OCI-LY7 (cell line): ENCODE measurements around the gene LRRFIP2. TPM values are rescaled to one million over a fixed set of nuclear protein-coding genes. Genes with fewer than 3 reads are reported as not detected.

Source experiments
- BruUV-seq: library from RNA; stranded (reverse); fragments of 400-500 nt; replicated peaks from 2 replicates; lab custom pipeline; 2021; lab: Mats Ljungman, UMichigan
- CTCF ChIA-PET: fragments of 300-600 bp; sonication (Branson Sonifier 250); formaldehyde crosslinking; loops from one replicate; lab custom pipeline; 2022; ENCODE audit warnings: antibody characterized with exemption; ENCODE audit not compliant: unreplicated experiment; lab: Charles Lee
- POLR2A ChIA-PET: fragments of 300-600 bp; sonication (Branson Sonifier 250); formaldehyde crosslinking; loops from one replicate; lab custom pipeline; 2022; ENCODE audit warnings: antibody characterized with exemption; lab: Charles Lee
- DNase-seq: peaks from one replicate; pipeline ENCODE4 v3.0.0-alpha.2; 2015; ENCODE audit warnings: low spot score
- H2AFZ ChIP-seq: fragments of 200-600 bp; sonication (generic), shearing (Covaris generic); 2 replicates; pipeline ENCODE4 v1.6.1; 2014; ENCODE audit warnings: mild to moderate bottlenecking, antibody characterized with exemption, low read length, moderate library complexity
- H3K27ac ChIP-seq: fragments of 200-600 bp; sonication (generic); 2 replicates; pipeline ENCODE4 v1.5.1; 2014; ENCODE audit warnings: mixed run types, low read depth, mild to moderate bottlenecking, moderate library complexity, low read length, inconsistent platforms; ENCODE audit not compliant: poor library complexity, severe bottlenecking
- H3K36me3 ChIP-seq: fragments of 200-600 bp; sonication (generic); 2 replicates; pipeline ENCODE4 v1.6.1; 2014; ENCODE audit warnings: mild to moderate bottlenecking, antibody characterized with exemption, low read length, moderate library complexity, mixed read lengths; ENCODE audit not compliant: insufficient read depth
- H3K4me1 ChIP-seq: fragments of 200-600 bp; sonication (generic); 2 replicates; pipeline ENCODE4 v1.5.1; 2014; ENCODE audit warnings: mild to moderate bottlenecking, low read length; ENCODE audit not compliant: insufficient read depth, poor library complexity, severe bottlenecking
- H3K4me2 ChIP-seq: fragments of 200-600 bp; sonication (generic); 2 replicates; pipeline ENCODE4 v1.6.1; 2014; ENCODE audit warnings: mild to moderate bottlenecking, low read length
- H3K4me3 ChIP-seq: fragments of 200-600 bp; sonication (generic); 2 replicates; pipeline ENCODE4 v1.5.1; 2014; ENCODE audit warnings: mild to moderate bottlenecking, low read depth, low read length; ENCODE audit not compliant: poor library complexity, severe bottlenecking
- H3K79me2 ChIP-seq: fragments of 200-600 bp; sonication (generic); 2 replicates; pipeline ENCODE4 v1.6.1; 2016; ENCODE audit warnings: low read depth, mild to moderate bottlenecking, low read length, moderate library complexity, mixed read lengths; ENCODE audit not compliant: insufficient read depth
- H3K9me2 ChIP-seq: fragments of 200-600 bp; sonication (generic); 2 replicates; pipeline ENCODE4 v1.6.1; 2016; ENCODE audit warnings: mild to moderate bottlenecking, low read length, mixed read lengths; ENCODE audit not compliant: insufficient read depth
- H3K9me3 ChIP-seq: fragments of 200-600 bp; sonication (generic); 2 replicates; pipeline ENCODE4 v1.6.1; 2014; ENCODE audit warnings: mild to moderate bottlenecking, mixed run types, low read length, mixed read lengths
- H4K20me1 ChIP-seq: fragments of 200-600 bp; sonication (generic); 2 replicates; pipeline ENCODE4 v1.6.1; 2014; ENCODE audit warnings: mild to moderate bottlenecking, antibody characterized with exemption, low read length, moderate library complexity, mixed read lengths; ENCODE audit not compliant: insufficient read depth
- EZH2phosphoT487 ChIP-seq: fragments of 200-600 bp; sonication (generic); IDR thresholded peaks from 2 replicates; pipeline ENCODE4 v1.6.1; 2018; ENCODE audit warnings: low read depth, borderline replicate concordance, mild to moderate bottlenecking, mixed run types, antibody characterized with exemption, low read length, moderate library complexity, mixed read lengths
- intact Hi-C: fragments of 100-400 bp; cut with micrococcal nuclease; formaldehyde crosslinking; loops from one replicate; pipeline ENCODE4 v1.10.0; 2022; ENCODE audit not compliant: unreplicated experiment
- total RNA-seq, 2 experiments: library from RNA; depleted of rRNA in 1 of 2; stranded (reverse); fragments of >200 nt in 1 of 2; shearing (Covaris generic) in 1 of 2; gene quantifications; 2 replicates each; pipeline ENCODE4 v1.2.3, GENCODE V29; 2014 to 2022
- TF ChIP-seq, protein P1 (sequence below): fragments of 200-600 bp; sonication (generic); conservative IDR thresholded peaks from 2 replicates; pipeline ENCODE4 v1.5.1; 2014; ENCODE audit warnings: mild to moderate bottlenecking, antibody characterized with exemption, low read length, moderate library complexity, mixed read lengths

Gene LRRFIP2
- total RNA-seq, 2 experiments from 2014 or later: 23.7 to 37.3 TPM

DNA sequence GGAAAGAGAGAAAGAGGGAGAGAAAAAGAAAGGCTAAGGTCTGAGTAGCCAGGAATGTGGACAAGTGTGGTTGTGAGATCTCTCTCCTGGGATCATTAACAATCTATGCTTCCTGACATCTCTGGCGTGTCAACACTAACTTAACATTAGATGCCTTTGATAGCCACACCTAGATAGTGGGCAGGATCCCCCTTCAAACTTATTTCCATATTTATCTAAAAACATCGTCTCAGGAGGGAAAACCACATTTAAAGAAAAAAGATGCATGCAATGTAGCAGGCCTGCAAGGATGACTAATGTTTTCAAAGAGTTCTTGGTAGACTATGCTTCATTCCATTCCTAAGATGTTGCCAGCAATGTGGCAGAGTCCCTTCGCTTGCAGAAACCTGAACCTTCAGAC, 100.2 kb downstream of the LRRFIP2 start:
- intact Hi-C loops: no loop called here
- no TSS peak for BruUV-seq
- DNase-seq: no peak
- H3K36me3 ChIP-seq: peaks cover 3% of the 10 kb centered on the region
- no peaks in the 10 kb centered on the region for H3K9me2 ChIP-seq
- ChIA-PET POLR2A (interaction anchor here (0.6 kb wide), 1 partner anchor 357 kb away, joined by 3 read pairs; no protein-coding TSS in a partner anchor), CTCF (no interaction called here)
- no peak overlapping the region for H3K4me2 ChIP-seq
- no peak overlapping the region for H3K27ac ChIP-seq
- H3K79me2 ChIP-seq: no peaks in the 10 kb centered on the region
- no peaks in the 10 kb centered on the region for H4K20me1 ChIP-seq
- H2AFZ ChIP-seq: no peak overlapping the region
- H3K9me3 ChIP-seq: no peaks in the 10 kb centered on the region
- H3K4me1 ChIP-seq: no peaks in the 10 kb centered on the region
- TF ChIP-seq EZH2phosphoT487: no peak
- TF ChIP-seq, protein P1, sequence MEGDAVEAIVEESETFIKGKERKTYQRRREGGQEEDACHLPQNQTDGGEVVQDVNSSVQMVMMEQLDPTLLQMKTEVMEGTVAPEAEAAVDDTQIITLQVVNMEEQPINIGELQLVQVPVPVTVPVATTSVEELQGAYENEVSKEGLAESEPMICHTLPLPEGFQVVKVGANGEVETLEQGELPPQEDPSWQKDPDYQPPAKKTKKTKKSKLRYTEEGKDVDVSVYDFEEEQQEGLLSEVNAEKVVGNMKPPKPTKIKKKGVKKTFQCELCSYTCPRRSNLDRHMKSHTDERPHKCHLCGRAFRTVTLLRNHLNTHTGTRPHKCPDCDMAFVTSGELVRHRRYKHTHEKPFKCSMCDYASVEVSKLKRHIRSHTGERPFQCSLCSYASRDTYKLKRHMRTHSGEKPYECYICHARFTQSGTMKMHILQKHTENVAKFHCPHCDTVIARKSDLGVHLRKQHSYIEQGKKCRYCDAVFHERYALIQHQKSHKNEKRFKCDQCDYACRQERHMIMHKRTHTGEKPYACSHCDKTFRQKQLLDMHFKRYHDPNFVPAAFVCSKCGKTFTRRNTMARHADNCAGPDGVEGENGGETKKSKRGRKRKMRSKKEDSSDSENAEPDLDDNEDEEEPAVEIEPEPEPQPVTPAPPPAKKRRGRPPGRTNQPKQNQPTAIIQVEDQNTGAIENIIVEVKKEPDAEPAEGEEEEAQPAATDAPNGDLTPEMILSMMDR: no peak
- H3K4me3 ChIP-seq: no peak overlapping the region

DNA sequence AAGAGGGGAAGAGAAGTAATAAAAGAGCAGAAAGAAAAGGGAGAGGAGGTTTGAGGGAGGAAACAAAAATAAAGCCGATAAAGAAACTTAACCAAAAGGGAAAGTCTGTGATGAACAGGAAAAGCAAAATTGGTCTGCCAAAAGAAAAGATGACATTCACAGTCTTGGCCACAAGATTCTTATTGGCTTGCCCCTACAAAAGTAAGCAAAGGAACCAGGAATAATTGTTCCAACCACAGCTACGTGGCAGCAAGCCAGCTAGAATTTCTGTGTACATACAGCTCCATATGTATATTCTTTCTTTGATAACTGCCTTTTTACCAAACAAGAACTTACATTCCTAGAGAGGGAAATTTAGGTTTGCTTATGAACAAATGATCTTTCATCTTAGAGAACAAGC, 101.5 kb downstream of the LRRFIP2 start:
- TF ChIP-seq, protein P1: no peak
- no peak for TF ChIP-seq EZH2phosphoT487
- H3K4me2 ChIP-seq: no peak overlapping the region
- POLR2A ChIA-PET: interaction anchor here (0.6 to 1.9 kb wide), 3 partner anchors 19 to 395 kb away, joined by 3 to 5 read pairs (median 4); partner anchors contain the start of genes EPM2AIP1 and MLH1

DNA sequence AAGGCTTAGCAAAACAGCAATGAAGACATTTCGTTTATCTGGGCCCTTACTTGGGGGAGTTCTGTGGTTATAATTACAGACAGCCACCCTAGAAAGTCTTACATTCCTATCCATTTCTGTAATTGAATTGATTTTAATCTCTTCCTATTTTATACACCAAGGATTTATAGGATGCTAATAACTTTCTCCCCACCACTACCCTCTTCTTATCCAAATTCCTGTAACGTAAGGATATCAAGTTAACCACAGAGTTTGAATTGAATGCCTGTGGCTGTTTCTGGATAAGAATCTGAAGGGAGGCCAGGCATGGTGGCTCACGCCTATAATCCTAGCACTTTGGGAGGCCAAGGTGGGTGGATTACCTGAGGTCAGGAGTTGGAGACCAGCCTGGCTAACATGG, 102.5 kb downstream of the LRRFIP2 start:
- Histone ChIP-seq H3K9me2 (no peaks in the 10 kb centered on the region), H3K27ac (no peak overlapping the region), H3K79me2 (no peaks in the 10 kb centered on the region), H4K20me1 (no peaks in the 10 kb centered on the region), H3K36me3 (peaks cover 6% of the 10 kb centered on the region; the same call in 1 of the 2 replicates), H3K4me3 (no peak overlapping the region), H3K4me2 (no peak overlapping the region), H3K4me1 (no peaks in the 10 kb centered on the region), H3K9me3 (no peaks in the 10 kb centered on the region), H2AFZ (no peak overlapping the region)
- no peak for DNase-seq
- intact Hi-C loops: no loop called here
- CTCF ChIA-PET: no interaction called here
- TF ChIP-seq, protein P1: no peak
- no peak for TF ChIP-seq EZH2phosphoT487
- POLR2A ChIA-PET: interaction anchor here (1.9 kb wide), 1 partner anchor 79 kb away, joined by 4 read pairs; the partner anchor contains the start of genes EPM2AIP1 and MLH1
- BruUV-seq: no TSS peak

More for the DNA sequence above, 101.5 kb downstream of the LRRFIP2 start:
- H3K27ac ChIP-seq: no peak overlapping the region
- no peaks in the 10 kb centered on the region for H3K9me3 ChIP-seq
- H2AFZ ChIP-seq: no peak overlapping the region
- H4K20me1 ChIP-seq: no peaks in the 10 kb centered on the region
- BruUV-seq: no TSS peak
- H3K36me3 ChIP-seq: peaks cover 6% of the 10 kb centered on the region; the same call in 1 of the 2 replicates
- no peak for DNase-seq
- intact Hi-C loops: no loop called here
- no peaks in the 10 kb centered on the region for H3K9me2 ChIP-seq
- no peak overlapping the region for H3K4me3 ChIP-seq
- no peaks in the 10 kb centered on the region for H3K4me1 ChIP-seq
- CTCF ChIA-PET: no interaction called here
- no peaks in the 10 kb centered on the region for H3K79me2 ChIP-seq
